H1 (cell line): ENCODE data around the gene ISG15. TPM values are rescaled to one million over a fixed set of nuclear protein-coding genes. Genes with fewer than 3 reads are reported as not detected.

Experiments used
- CTCF ChIA-PET: fragments of 300-600 bp; sonication (Branson Sonifier 250); formaldehyde crosslinking; loops from one replicate; lab custom pipeline; 2021; ENCODE audit not compliant: partially characterized antibody; lab: Charles Lee
- POLR2A ChIA-PET: fragments of 300-600 bp; sonication (Branson Sonifier 250); formaldehyde crosslinking; loops from one replicate; lab custom pipeline; 2021; ENCODE audit warnings: inconsistent platforms; ENCODE audit not compliant: partially characterized antibody; lab: Charles Lee
- DNase-seq, 2 experiments: peaks; one replicate each; pipeline versions ENCODE4 v3.0.0 to v3.0.0-alpha.2; 2010 to 2022; ENCODE audit warnings: low spot score in 2 of 2, low read depth in 1 of 2, mixed read lengths in 1 of 2
- FAIRE-seq: peaks from 2 replicates; lab custom pipeline; 2011; peaks lifted over from hg19 to GRCh38; lab: Jason Lieb, UNC
- H2AFZ ChIP-seq: 2 replicates; pipeline ENCODE4 v1.8.1; 2012; ENCODE audit warnings: low read length, inconsistent platforms
- H2AK5ac ChIP-seq: 2 replicates; pipeline ENCODE4 v1.6.1; 2013; ENCODE audit warnings: low read depth, low read length
- H2BK120ac ChIP-seq: replicated peaks from 2 replicates; pipeline ENCODE3; 2013; ENCODE audit warnings: low read depth, low read length, inconsistent platforms
- H2BK12ac ChIP-seq: 2 replicates; pipeline ENCODE4 v1.6.1; 2013; ENCODE audit warnings: low read depth, low read length
- H2BK15ac ChIP-seq: 2 replicates; pipeline ENCODE4 v1.6.1; 2013; ENCODE audit warnings: low read length
- H2BK20ac ChIP-seq: 2 replicates; pipeline ENCODE4 v1.6.1; 2013; ENCODE audit warnings: low read length
- H2BK5ac ChIP-seq: 2 replicates; pipeline ENCODE4 v1.6.1; 2013; ENCODE audit warnings: low read depth, low read length
- H3K14ac ChIP-seq: 2 replicates; pipeline ENCODE4 v1.6.1; 2013; ENCODE audit warnings: inconsistent platforms; ENCODE audit not compliant: insufficient read length
- H3K18ac ChIP-seq: 2 replicates; pipeline ENCODE4 v1.6.1; 2013; ENCODE audit warnings: low read length; ENCODE audit errors: extremely low read depth
- H3K23ac ChIP-seq: 2 replicates; pipeline ENCODE4 v1.6.1; 2013; ENCODE audit warnings: inconsistent platforms; ENCODE audit not compliant: insufficient read length
- H3K23me2 ChIP-seq: 2 replicates; pipeline ENCODE4 v1.6.1; 2013; ENCODE audit warnings: low read depth, low read length
- H3K27ac ChIP-seq: 2 replicates; pipeline ENCODE4 v1.6.1; 2011; ENCODE audit warnings: low read depth, low read length, inconsistent platforms
- H3K27me3 ChIP-seq, 4 experiments: replicated peaks in 1 of 4; 1 replicate in 1 of 4; 2 replicates in 3 of 4; pipeline versions ENCODE4 v1.6.1 to v1.8.1; 2011 to 2013; ENCODE audit warnings: low read length in 3 of 4, mild to moderate bottlenecking in 3 of 4, inconsistent platforms in 2 of 4, mixed read lengths in 2 of 4, moderate library complexity in 1 of 4; ENCODE audit not compliant: control insufficient read depth in 3 of 4, insufficient read depth in 3 of 4; ENCODE audit errors: extremely low read depth in 1 of 4
- H3K36me3 ChIP-seq, 4 experiments: 2 replicates each; pipeline versions ENCODE4 v1.6.1 to v1.8.1; 2011 to 2013; ENCODE audit warnings: mild to moderate bottlenecking in 4 of 4, low read length in 3 of 4, moderate library complexity in 2 of 4, control low read depth in 1 of 4, inconsistent platforms in 1 of 4; ENCODE audit not compliant: insufficient read depth in 4 of 4, control insufficient read depth in 2 of 4
- H3K4ac ChIP-seq: replicated peaks from 2 replicates; pipeline ENCODE3; 2013; ENCODE audit warnings: low read length, low read depth, mixed read lengths, inconsistent platforms; ENCODE audit not compliant: insufficient read length
- H3K4me1 ChIP-seq, 4 experiments: replicated peaks in 1 of 4; 1 replicate in 1 of 4; 2 replicates in 3 of 4; pipeline versions ENCODE4 v1.6.1 to v1.8.1; 2011 to 2013; ENCODE audit warnings: low read length in 3 of 4, inconsistent platforms in 2 of 4, mixed read lengths in 1 of 4; ENCODE audit not compliant: insufficient read depth in 4 of 4, control insufficient read depth in 3 of 4
- H3K4me2 ChIP-seq, 2 experiments: 2 replicates each; pipeline versions ENCODE4 v1.6.1 to v1.8.1; 2011 to 2013; ENCODE audit warnings: low read depth in 2 of 2, low read length in 2 of 2, control low read depth in 1 of 2, inconsistent platforms in 1 of 2, mild to moderate bottlenecking in 1 of 2; ENCODE audit not compliant: insufficient read depth in 1 of 2
- H3K4me3 ChIP-seq, 4 experiments: fragments of 200-600, 300-600 bp in 1 of 4; sonication (generic), shearing (Covaris generic), sonication (Bioruptor Twin) in 1 of 4; 2 replicates each; pipeline versions ENCODE4 v1.5.1 to v1.8.1; 2011 to 2016; ENCODE audit warnings: low read length in 4 of 4, low read depth in 3 of 4, control low read depth in 2 of 4, inconsistent platforms in 2 of 4, mild to moderate bottlenecking in 2 of 4, mixed read lengths in 1 of 4, moderate library complexity in 1 of 4; ENCODE audit not compliant: insufficient read depth in 2 of 4; ENCODE audit errors: extremely low read depth in 1 of 4
- H3K56ac ChIP-seq: replicated peaks from 2 replicates; pipeline ENCODE3; 2013; ENCODE audit warnings: low read depth, mild to moderate bottlenecking, mixed read lengths, low read length, inconsistent platforms; ENCODE audit not compliant: insufficient read length
- H3K79me1 ChIP-seq: 2 replicates; pipeline ENCODE4 v1.6.1; 2013; ENCODE audit warnings: low read depth, low read length, control low read depth
- H3K79me2 ChIP-seq, 2 experiments: 2 replicates each; pipeline versions ENCODE4 v1.6.1 to v1.8.1; 2012 to 2013; ENCODE audit warnings: low read length in 2 of 2, mild to moderate bottlenecking in 2 of 2, inconsistent platforms in 1 of 2; ENCODE audit not compliant: insufficient read depth in 2 of 2, control insufficient read depth in 1 of 2
- H3K9ac ChIP-seq, 4 experiments: replicated peaks in 1 of 4; 1 replicate in 1 of 4; 2 replicates in 3 of 4; pipeline versions ENCODE4 v1.6.1 to v1.8.1; 2011 to 2013; ENCODE audit warnings: low read depth in 3 of 4, low read length in 3 of 4, control low read depth in 2 of 4, mild to moderate bottlenecking in 2 of 4, moderate library complexity in 2 of 4, inconsistent platforms in 1 of 4; ENCODE audit errors: extremely low read depth in 1 of 4
- H3K9me3 ChIP-seq, 2 experiments: 2 replicates each; pipeline versions ENCODE4 v1.6.1 to v1.8.1; 2012 to 2013; ENCODE audit warnings: mild to moderate bottlenecking in 2 of 2, moderate library complexity in 2 of 2, control low read depth in 1 of 2, inconsistent platforms in 1 of 2, low read depth in 1 of 2, low read length in 1 of 2, mixed read lengths in 1 of 2; ENCODE audit not compliant: insufficient read depth in 2 of 2
- H4K20me1 ChIP-seq, 2 experiments: replicated peaks in 1 of 2; 2 replicates each; pipeline versions ENCODE3 to v1.8.1; 2011 to 2013; ENCODE audit warnings: inconsistent platforms in 2 of 2, low read length in 2 of 2, mild to moderate bottlenecking in 1 of 2; ENCODE audit not compliant: insufficient read depth in 2 of 2, control insufficient read depth in 1 of 2
- H4K5ac ChIP-seq: 2 replicates; pipeline ENCODE4 v1.6.1; 2013; ENCODE audit warnings: low read length, low read depth, mixed read lengths, inconsistent platforms; ENCODE audit not compliant: insufficient read length
- H4K8ac ChIP-seq: 2 replicates; pipeline ENCODE4 v1.8.0; 2013; ENCODE audit warnings: mild to moderate bottlenecking, moderate library complexity, low read length, inconsistent platforms; ENCODE audit not compliant: insufficient read depth; ENCODE audit errors: extremely low read depth
- H4K91ac ChIP-seq: replicated peaks from 2 replicates; pipeline ENCODE3; 2013; ENCODE audit warnings: low read length, mixed read lengths, inconsistent platforms; ENCODE audit not compliant: insufficient read length
- ASH2L ChIP-seq: fragments of 200-600, 300-600 bp; sonication (generic); IDR thresholded peaks from one replicate; pipeline ENCODE4 v1.7.1; 2017; ENCODE audit warnings: low read length
- E2F6 ChIP-seq: IDR thresholded peaks from 2 replicates; pipeline ENCODE4 v1.6.1; 2012; ENCODE audit warnings: inconsistent platforms
- EP300 ChIP-seq, 2 experiments: IDR thresholded peaks; 1 replicate in 1 of 2; 2 replicates in 1 of 2; pipeline ENCODE4 v1.6.1; 2011 to 2012; ENCODE audit warnings: low read depth in 2 of 2, low read length in 2 of 2, mild to moderate bottlenecking in 2 of 2, borderline replicate concordance in 1 of 2, inconsistent platforms in 1 of 2, moderate library complexity in 1 of 2
- EZH2 ChIP-seq: fragments of 200-600 bp; sonication (generic); IDR thresholded peaks from 2 replicates; pipeline ENCODE4 v1.7.1; 2012; ENCODE audit warnings: low read depth, mild to moderate bottlenecking, moderate library complexity, low read length, inconsistent platforms; ENCODE audit not compliant: severe bottlenecking
- MAX ChIP-seq: IDR thresholded peaks from 2 replicates; pipeline ENCODE4 v1.6.1; 2012; ENCODE audit warnings: inconsistent platforms
- WGBS, 2 experiments: shearing (Covaris generic) in 1 of 2; methylation state at CpG; one replicate each; pipeline versions ENCODE4 v1.1.6 to v1.1.7; 2013 to 2015; ENCODE audit warnings: low lambda C conversion rate in 2 of 2, mixed read lengths in 2 of 2, inconsistent platforms in 1 of 2, low coverage in 1 of 2, missing lambda C conversion rate in 1 of 2; ENCODE audit not compliant: insufficient replicate concordance in 2 of 2, insufficient coverage in 1 of 2, insufficient read length in 1 of 2; ENCODE audit errors: extremely low coverage in 1 of 2, missing lambda C conversion rate in 1 of 2; 5-methylcytosine and 5-hydroxymethylcytosine counted together
- polyA plus RNA-seq, 7 experiments: library from polyadenylated mRNA; depleted of rRNA in 3 of 7; stranded (reverse) in 5 of 7; unstranded in 2 of 7; fragments of >200 nt in 5 of 7; fragments of 200-250 nt in 2 of 7; gene quantifications; 1 replicate in 5 of 7; 2 replicates in 1 of 7; 4 replicates in 1 of 7; pipeline versions ENCODE4 v1.2.1 to v1.2.3, GENCODE V29; 2011 to 2013; ENCODE audit warnings: missing spikeins in 2 of 7, mixed read lengths in 2 of 7
- total RNA-seq: library from RNA; stranded (reverse); fragmentation: NEBNext Ultra II Directional; extraction: Animal tissue kit (Norgen Biotek cat#: 25700); gene quantifications from 2 replicates; pipeline ENCODE4 v1.2.1, GENCODE V29; 2021
- TF ChIP-seq, protein P1 (sequence below), 3 experiments: IDR thresholded peaks; 1 replicate in 2 of 3; 2 replicates in 1 of 3; pipeline versions ENCODE4 v1.5.1 to v1.6.1; 2011; ENCODE audit warnings: low read length in 3 of 3, mild to moderate bottlenecking in 3 of 3, inconsistent platforms in 2 of 3, low read depth in 1 of 3, moderate library complexity in 1 of 3; ENCODE audit not compliant: insufficient read depth in 1 of 3; ENCODE audit errors: control extremely low read depth in 1 of 3

ISG15 gene
- total and polyA plus RNA-seq, 2 of the 8 experiments (the other 6 are each of a cell fraction or from before 2014, with no cell fraction given): 29.3 to 121 TPM

GRCh38 chr1:997993-998744, 15.1 kb upstream of the ISG15 start:
- FAIRE-seq: no peak
- H2BK12ac ChIP-seq: peak overlapping the region; percentile 3; the same call in 1 of the 2 replicates
- no peak overlapping the region for H2BK15ac ChIP-seq
- no peak overlapping the region for H3K56ac ChIP-seq
- peak overlapping the region; percentile 40 for H4K91ac ChIP-seq
- H3K27me3 ChIP-seq: peaks cover 47 to 80% (median 69%) of the 10 kb centered on the region in 4 experiments
- H3K4me3 ChIP-seq: peak overlapping the region; percentile 8 to 77 (median 35); a peak in 6 of 8 replicates
- no peak overlapping the region for H2BK20ac ChIP-seq
- peak overlapping the region; percentile 93 for H3K18ac ChIP-seq
- peak overlapping the region; percentile 56 to 65 for H3K4me2 ChIP-seq
- no peak overlapping the region for H3K9ac ChIP-seq
- ChIA-PET POLR2A (interaction anchor here (1.0 to 2.6 kb wide), 5 partner anchors 16 to 57 kb away, joined by 3 to 20 read pairs (median 4); partner anchors contain the start of gene PERM1), CTCF (interaction anchor here (0.6 to 3.6 kb wide), 8 partner anchors 9 to 124 kb away, joined by 3 to 40 read pairs (median 4); partner anchors contain the start of genes AGRN and PERM1)
- no peaks in the 10 kb centered on the region for H3K79me2 ChIP-seq
- no peak overlapping the region for H4K5ac ChIP-seq
- no peak overlapping the region for H2AFZ ChIP-seq
- H3K23me2 ChIP-seq: peaks cover 13% of the 10 kb centered on the region; the same call in 1 of the 2 replicates
- no peak overlapping the region for H2AK5ac ChIP-seq
- peak overlapping the region; percentile 69 for H3K4ac ChIP-seq
- H3K23ac ChIP-seq: no peak overlapping the region
- H2BK120ac ChIP-seq: no peak overlapping the region
- WGBS, 2 experiments: 19% methylated on average over 57 of the region's 75 CpGs; no CpG with 5 or more reads in 1 of the 2 experiments
- peaks cover 0 to 22% (median 12%) of the 10 kb centered on the region in 4 experiments; a peak in 6 of 7 replicates for H3K4me1 ChIP-seq
- H2BK5ac ChIP-seq: no peak overlapping the region
- H3K27ac ChIP-seq: no peak overlapping the region
- peaks cover 0 to 8% of the 10 kb centered on the region in 2 experiments for H4K20me1 ChIP-seq
- H3K9me3 ChIP-seq: no peaks in the 10 kb centered on the region; a peak in 1 of 4 replicates
- no peaks in the 10 kb centered on the region for H3K79me1 ChIP-seq
- H3K36me3 ChIP-seq: peaks cover 0 to 18% (median 0%) of the 10 kb centered on the region in 4 experiments; a peak in 1 of 8 replicates
- no peak overlapping the region for H3K14ac ChIP-seq
- H4K8ac ChIP-seq: no peak overlapping the region; the same call in 1 of the 2 replicates
- DNase-seq: peak in 1 of 2 experiments; percentile 63
- TF ChIP-seq, protein P1, sequence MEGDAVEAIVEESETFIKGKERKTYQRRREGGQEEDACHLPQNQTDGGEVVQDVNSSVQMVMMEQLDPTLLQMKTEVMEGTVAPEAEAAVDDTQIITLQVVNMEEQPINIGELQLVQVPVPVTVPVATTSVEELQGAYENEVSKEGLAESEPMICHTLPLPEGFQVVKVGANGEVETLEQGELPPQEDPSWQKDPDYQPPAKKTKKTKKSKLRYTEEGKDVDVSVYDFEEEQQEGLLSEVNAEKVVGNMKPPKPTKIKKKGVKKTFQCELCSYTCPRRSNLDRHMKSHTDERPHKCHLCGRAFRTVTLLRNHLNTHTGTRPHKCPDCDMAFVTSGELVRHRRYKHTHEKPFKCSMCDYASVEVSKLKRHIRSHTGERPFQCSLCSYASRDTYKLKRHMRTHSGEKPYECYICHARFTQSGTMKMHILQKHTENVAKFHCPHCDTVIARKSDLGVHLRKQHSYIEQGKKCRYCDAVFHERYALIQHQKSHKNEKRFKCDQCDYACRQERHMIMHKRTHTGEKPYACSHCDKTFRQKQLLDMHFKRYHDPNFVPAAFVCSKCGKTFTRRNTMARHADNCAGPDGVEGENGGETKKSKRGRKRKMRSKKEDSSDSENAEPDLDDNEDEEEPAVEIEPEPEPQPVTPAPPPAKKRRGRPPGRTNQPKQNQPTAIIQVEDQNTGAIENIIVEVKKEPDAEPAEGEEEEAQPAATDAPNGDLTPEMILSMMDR (IDR thresholded peaks at IDR 0.05; ENCODE audit: control extremely low read depth in 1 of 3, insufficient read depth in 1 of 3, low read depth in 1 of 3, low read length in 3 of 3): peak in 1 of 3 experiments; percentile 18; a peak in 1 of 4 replicates
- no peak for TF ChIP-seq ASH2L
- TF ChIP-seq EP300 (IDR thresholded peaks at IDR 0.05; ENCODE audit: borderline replicate concordance in 1 of 2, low read depth in 2 of 2, low read length in 2 of 2): no peak
- peak; percentile 40 for TF ChIP-seq E2F6
- TF ChIP-seq MAX: peak; percentile 77
- TF ChIP-seq EZH2: peak; percentile 18
